BJ (cell line): ENCODE data around the gene TBX5. TPM values are rescaled to one million over a fixed set of nuclear protein-coding genes. Genes with fewer than 3 reads are reported as not detected.
"Not testable (repeated sequence)": the region's sequence is repeated elsewhere in the genome, so short reads cannot be mapped to it uniquely, and the experiment has no call there.

Experiments used
- CTCF ChIA-PET: fragments of 350-600 bp; formaldehyde crosslinking; extraction: SDS; loops from one replicate; lab custom pipeline; 2021; ENCODE audit warnings: antibody characterized with exemption, inconsistent platforms; lab: Yijun Ruan, JAX
- POLR2A ChIA-PET: fragments of 300-600 bp; sonication (Branson Sonifier 250); formaldehyde crosslinking; extraction: SDS; loops from one replicate; lab custom pipeline; 2021; ENCODE audit warnings: antibody characterized with exemption; lab: Charles Lee
- DNase-seq: peaks from one replicate; pipeline ENCODE4 v3.0.0-alpha.2; 2011; ENCODE audit warnings: low read depth
- H3K27me3 ChIP-seq: 2 replicates; pipeline ENCODE4 v1.6.0; 2011; ENCODE audit warnings: low read length; ENCODE audit not compliant: control insufficient read depth, insufficient read depth
- H3K36me3 ChIP-seq: 2 replicates; pipeline ENCODE4 v1.5.1; 2011; ENCODE audit warnings: low read length; ENCODE audit not compliant: control insufficient read depth, insufficient read depth
- H3K4me3 ChIP-seq: 2 replicates; pipeline ENCODE4 v1.5.1; 2011; ENCODE audit warnings: low read depth, mild to moderate bottlenecking, control low read depth, low read length
- polyA plus RNA-seq: library from polyadenylated mRNA; depleted of rRNA; stranded (reverse); fragments of >200 nt; gene quantifications from 2 replicates; pipeline ENCODE4 v1.2.3, GENCODE V29; 2011
- TF ChIP-seq, protein P1 (sequence below): IDR thresholded peaks from 2 replicates; pipeline ENCODE4 v1.5.1; 2011; ENCODE audit warnings: low read depth, mild to moderate bottlenecking, control low read depth, inconsistent platforms, low read length, moderate library complexity; ENCODE audit not compliant: insufficient read depth

TBX5 gene
- polyA plus RNA-seq, 1 experiment, result 30.8 TPM

DNA sequence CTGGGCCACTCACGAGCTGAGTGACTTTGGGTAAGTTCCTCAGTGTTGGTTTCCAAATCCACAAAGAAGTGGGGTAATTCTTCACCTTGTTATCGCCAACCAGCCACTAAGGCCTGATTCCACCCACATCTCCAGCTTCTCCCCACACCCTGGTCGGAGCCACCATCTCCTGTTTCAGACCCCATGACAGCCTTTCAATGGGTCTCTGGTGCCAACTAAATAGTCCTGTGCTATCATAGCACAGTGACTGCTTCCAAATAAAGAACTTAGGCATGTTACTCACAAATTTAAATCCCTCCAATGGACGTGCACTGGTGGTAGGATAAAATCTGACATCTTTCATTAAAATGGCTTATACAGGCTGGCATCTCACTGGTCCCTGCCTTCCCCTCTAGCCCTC lies 44.0 kb downstream of the TBX5 start:
- H3K36me3 ChIP-seq, result peaks cover 31% of the 10 kb centered on the region

DNA sequence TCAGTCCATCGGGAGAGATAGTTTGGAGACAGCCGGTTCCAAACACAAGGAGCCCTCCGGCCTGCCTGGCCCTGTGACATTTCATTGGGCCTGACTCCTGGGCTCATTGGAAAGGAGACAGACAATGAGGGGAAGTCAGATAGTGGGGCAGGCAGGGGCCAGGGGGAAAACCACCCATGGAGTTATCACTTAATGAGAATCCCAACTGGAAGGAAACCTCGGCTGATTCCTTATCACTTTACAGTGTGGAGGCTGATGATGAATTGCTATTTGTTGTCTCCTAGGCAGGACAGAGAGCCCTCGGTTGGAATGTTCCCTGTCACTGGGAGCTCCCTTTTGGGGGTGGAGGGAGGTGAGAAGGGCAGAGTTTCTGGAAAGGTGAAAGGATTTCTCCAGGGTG lies 44.4 kb downstream of the TBX5 start:
- ChIA-PET CTCF (no interaction called here), POLR2A (no interaction called here)
- no peaks in the 10 kb centered on the region for H3K27me3 ChIP-seq
- DNase-seq, result no peak
- TF ChIP-seq, protein P1, sequence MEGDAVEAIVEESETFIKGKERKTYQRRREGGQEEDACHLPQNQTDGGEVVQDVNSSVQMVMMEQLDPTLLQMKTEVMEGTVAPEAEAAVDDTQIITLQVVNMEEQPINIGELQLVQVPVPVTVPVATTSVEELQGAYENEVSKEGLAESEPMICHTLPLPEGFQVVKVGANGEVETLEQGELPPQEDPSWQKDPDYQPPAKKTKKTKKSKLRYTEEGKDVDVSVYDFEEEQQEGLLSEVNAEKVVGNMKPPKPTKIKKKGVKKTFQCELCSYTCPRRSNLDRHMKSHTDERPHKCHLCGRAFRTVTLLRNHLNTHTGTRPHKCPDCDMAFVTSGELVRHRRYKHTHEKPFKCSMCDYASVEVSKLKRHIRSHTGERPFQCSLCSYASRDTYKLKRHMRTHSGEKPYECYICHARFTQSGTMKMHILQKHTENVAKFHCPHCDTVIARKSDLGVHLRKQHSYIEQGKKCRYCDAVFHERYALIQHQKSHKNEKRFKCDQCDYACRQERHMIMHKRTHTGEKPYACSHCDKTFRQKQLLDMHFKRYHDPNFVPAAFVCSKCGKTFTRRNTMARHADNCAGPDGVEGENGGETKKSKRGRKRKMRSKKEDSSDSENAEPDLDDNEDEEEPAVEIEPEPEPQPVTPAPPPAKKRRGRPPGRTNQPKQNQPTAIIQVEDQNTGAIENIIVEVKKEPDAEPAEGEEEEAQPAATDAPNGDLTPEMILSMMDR, result no peak
- H3K4me3 ChIP-seq, result no peak overlapping the region
- H3K36me3 ChIP-seq, result peaks cover 31% of the 10 kb centered on the region

More for the DNA sequence above, 44.0 kb downstream of the TBX5 start:
- ChIA-PET POLR2A (no interaction called here), CTCF (no interaction called here)
- Histone ChIP-seq H3K27me3 (no peaks in the 10 kb centered on the region), H3K4me3 (no peak overlapping the region)
- TF ChIP-seq, protein P1, result no peak
- DNase-seq, result no peak

GRCh38 chr12:114360485-114360884 lies 45.5 kb downstream of the TBX5 start:
- no peak overlapping the region for H3K4me3 ChIP-seq
- DNase-seq, result no peak
- TF ChIP-seq, protein P1, result no peak
- peaks cover 36% of the 10 kb centered on the region for H3K36me3 ChIP-seq
- H3K27me3 ChIP-seq, result no peaks in the 10 kb centered on the region
- ChIA-PET CTCF (no interaction called here), POLR2A (no interaction called here)

- peaks cover 23% of the 10 kb centered on the region for H3K36me3 ChIP-seq
- ChIA-PET CTCF (interaction anchor here (0.8 to 1.9 kb wide), 6 partner anchors 8 to 153 kb away, joined by 3 to 8 read pairs (median 4); no protein-coding TSS in a partner anchor), POLR2A (no interaction called here)
- H3K27me3 ChIP-seq, result no peaks in the 10 kb centered on the region
- TF ChIP-seq, protein P1, result peak; percentile 44
- DNase-seq, result no peak
- no peak overlapping the region for H3K4me3 ChIP-seq
Observed at GRCh38 chr12:114355389-114356088, 50.4 kb downstream of the TBX5 start.

- H3K27me3 ChIP-seq, DNase-seq, POLR2A ChIA-PET, H3K4me3 ChIP-seq, H3K36me3 ChIP-seq: not testable (repeated sequence)
- CTCF ChIA-PET, result interaction anchor here (0.7 to 1.2 kb wide), 3 partner anchors 39 to 79 kb away, joined by 3 to 4 read pairs (median 3); no protein-coding TSS in a partner anchor
Observed at GRCh38 chr12:114349239-114349638, 56.7 kb downstream of the TBX5 start.
